GM12891 (cell line): ENCODE data around the gene ZIC1.

Source experiments
- POLR2A ChIP-seq: IDR thresholded peaks from 2 replicates; pipeline ENCODE4 v1.6.1; 2011; ENCODE audit warnings: low read depth, low read length, control low read depth
- POLR2AphosphoS5 ChIP-seq: IDR thresholded peaks from 2 replicates; pipeline ENCODE4 v1.6.1; 2011; ENCODE audit warnings: low read depth, low read length, control low read depth
- TAF1 ChIP-seq: IDR thresholded peaks from 2 replicates; pipeline ENCODE4 v1.6.1; 2011; ENCODE audit warnings: low read depth, low read length, control low read depth

- TF ChIP-seq POLR2A (no peak), TAF1 (no peak), POLR2AphosphoS5 (no peak)
Measured at GRCh38 chr3:147408188-147409100, 721 bp upstream of the ZIC1 start.
